GM21360 (cell line): ENCODE data around the gene WDR70.
"Not testable (repeated sequence)": the region's sequence is repeated elsewhere in the genome, so short reads cannot be mapped to it uniquely, and the experiment has no call there.

Experiments used
- ATAC-seq: cut with Tn5 transposase; IDR thresholded peaks from one replicate; pipeline ENCODE4 v1.9.1; 2021; ENCODE audit warnings: mild to moderate bottlenecking, moderate library complexity; ENCODE audit not compliant: unreplicated experiment

The WDR70 gene

DNA sequence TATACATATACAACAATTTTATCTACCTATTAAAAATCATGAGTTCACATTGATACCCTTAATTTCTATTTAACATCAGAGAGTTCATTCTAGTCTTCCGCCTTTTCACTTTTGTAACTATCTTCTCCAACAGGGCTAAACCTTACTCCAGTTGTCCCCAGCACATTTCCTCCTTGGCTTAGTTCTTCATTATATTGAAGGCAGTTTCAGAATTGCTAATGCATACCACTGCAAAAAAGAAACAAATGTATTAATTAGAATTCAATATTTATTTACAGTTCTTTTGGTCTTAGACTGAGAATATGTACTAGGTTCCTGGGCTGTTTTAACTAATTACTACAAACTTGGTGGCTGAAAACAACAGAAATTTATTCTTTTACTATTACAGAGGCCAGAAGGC is 132.5 kb downstream of the WDR70 start:
- ATAC-seq, result no peak

DNA sequence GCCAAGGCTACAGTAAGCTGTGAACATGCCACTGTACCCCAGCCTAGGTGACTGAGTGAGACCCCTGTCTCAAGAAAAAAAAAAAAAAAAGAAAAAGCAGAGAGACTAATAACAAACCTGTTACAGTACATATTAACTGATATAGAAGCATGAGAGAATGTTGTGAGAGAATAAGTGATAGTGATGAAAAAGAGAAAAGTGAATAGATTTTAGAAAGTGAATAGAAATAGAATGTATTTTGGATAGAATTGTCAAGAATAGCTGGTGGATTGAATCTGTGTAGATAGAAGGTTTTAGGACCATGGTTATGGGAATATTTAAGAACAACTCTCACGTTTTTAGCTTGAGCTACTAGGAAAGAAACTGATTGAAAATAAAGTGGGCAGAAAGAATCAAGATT is 135.8 kb downstream of the WDR70 start:
- no peak for ATAC-seq

DNA sequence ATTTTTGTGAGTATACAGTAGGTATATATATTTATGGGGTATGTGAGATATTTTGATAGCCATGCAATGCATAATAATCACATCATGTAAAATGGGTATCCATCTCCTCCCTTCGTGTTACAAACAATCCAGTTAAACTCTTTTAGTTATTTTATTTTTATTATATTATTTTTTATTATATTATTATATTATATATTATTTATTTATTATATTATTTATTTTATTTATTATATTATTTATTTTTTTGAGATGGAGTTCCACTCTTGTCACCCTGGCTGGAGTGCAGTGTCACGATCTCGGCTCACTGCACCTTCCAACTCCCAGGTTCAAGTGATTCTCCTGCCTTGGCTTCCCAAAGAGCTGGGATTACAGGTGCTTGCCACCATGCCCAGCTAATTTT is 138.6 kb downstream of the WDR70 start:
- ATAC-seq, result no peak

DNA sequence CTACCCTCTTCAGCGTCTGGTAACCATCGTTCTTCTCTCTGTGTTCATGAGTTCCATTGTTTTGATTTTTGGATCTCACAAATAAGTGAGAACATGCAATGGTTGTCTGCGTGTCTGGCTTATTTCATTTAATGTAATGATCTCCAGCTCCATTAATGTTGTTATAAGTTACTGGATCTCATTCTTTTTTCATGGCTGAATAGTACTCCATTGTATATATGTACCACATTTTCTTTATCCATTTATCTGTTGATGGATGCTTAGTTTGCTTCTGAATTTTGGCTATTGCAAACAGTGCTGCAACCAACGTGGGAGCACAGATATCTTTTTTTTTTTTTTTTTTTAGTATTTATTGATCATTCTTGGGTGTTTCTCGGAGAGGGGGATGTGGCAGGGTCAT is 139.2 kb downstream of the WDR70 start:
- not testable (repeated sequence) for ATAC-seq

DNA sequence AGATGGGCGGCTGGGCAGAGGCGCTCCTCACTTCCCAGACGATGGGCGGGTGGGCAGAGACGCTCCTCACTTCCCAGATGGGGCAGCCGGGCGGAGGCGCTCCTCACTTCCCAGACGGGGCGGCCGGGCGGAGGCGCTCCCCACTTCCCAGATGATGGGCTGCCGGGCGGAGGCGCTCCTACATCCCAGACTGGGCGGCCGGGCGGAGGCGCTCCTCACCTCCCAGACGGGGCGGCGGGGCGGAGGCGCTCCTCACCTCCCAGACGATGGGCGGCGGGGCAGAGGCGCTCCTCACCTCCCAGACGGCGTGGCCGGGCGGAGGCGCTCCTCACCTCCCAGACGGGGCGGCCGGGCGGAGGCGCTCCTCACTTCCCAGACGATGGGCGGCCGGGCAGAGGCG is 140.2 kb downstream of the WDR70 start:
- no peak for ATAC-seq

DNA sequence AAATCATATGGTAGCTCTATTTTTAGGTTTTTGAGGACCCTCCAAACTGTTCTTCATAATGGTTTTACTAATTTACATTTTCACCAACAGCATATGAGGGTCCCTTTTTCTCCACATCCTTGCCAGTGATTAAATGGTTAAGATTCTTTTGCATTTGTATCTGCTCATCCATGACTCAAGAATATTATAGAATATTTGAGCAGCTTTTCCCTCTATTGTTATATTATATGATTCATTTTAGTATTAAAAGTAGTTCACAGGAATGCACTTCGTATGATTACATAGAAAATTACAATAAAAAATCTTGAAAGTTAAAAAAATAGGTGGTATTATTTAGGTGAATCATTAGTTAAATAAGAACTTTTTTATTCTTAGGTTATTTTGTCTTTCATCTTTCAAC is 140.7 kb downstream of the WDR70 start:
- ATAC-seq, result no peak

DNA sequence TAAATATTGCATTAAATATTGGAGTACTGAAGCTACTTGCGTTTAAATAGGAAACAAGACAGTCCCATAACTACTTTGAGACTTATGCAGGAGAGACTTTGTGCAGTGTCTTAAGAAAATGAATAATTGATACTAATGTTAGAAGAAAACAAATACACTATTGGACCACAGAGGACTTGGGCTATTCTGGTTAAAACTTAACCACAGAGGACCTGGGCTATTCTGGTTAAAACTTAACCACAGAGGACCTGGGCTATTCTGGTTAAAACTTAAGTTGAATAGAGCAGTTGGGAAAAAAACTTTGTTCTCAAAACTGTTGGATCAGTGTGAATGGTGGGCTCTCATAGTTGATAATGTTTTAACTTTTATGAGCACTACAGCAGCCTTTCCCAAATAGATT is 141.7 kb downstream of the WDR70 start:
- no peak for ATAC-seq

DNA sequence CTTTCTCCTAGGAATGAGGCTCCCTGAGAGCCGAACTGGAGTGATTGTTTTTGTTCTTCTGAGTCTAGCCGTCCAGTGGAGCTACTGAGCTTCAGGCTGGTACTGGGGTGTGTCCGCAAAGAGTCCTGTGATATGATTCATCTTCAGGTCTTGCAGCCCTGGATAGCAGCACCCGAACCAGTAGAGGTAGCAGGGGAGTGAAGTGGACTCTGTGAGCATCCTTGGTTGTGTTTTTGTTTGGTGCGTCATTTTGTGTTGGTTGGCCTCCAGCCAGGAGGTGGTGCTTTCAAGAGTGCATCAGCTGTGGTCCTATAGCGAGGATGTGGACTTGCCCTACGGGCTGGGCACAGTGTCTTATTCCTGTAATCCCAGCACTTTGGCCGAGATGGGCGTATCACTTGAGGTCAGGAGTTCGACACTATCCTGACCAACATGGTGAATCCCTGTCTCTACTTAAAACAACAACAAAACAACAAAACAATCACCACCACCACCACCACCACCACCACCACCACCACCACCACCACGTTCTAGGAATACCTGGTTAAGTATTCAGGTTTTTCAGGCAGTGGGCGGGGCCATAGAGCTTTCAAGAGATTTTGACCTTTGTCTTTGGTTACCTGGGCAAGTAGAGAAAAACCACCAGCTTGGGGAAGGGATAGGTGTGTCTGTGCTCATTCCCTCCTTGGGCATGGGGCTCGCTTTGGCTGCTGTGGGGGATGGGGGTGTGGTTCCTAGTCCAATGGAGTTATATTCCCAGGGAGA is 154.0 kb downstream of the WDR70 start:
- no peak for ATAC-seq

DNA sequence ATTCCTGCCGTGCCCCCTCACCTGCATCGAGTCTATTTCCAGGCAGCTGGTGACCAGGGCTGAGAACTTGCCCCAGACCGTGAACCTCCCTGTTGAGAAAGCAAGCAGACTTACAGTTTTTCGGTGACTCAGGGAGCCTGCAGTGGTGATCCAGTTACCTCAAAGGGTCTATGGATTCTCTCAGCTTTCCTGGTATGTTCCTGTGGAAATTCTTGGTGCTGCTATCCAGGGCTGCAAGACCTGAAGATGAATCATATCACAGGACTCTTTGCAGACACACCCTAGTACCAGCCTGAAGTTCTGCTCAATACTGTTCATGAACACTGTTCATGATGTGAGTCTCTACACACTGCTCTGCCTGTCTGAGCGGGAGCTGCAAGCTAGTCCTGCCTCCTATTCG is 154.7 kb downstream of the WDR70 start:
- no peak for ATAC-seq

DNA sequence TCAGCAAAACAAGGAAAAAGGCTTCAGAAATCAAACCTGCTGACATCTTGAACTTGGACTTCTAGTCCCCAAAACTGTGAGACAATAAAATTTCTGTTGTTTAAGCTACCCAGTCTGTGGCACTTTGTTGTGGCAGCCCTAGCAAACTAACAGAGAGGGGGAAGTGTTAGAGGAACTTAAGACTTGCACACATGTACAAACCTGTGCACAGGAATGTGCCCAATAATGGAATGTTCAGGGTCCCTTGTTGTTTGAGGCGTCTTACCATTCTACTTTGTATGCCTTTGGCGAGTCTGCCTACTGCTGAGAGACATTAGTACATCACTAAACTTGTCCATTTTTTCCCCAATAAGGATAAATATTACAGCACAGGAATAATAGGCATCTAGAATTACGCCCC is 160.3 kb downstream of the WDR70 start:
- ATAC-seq, result no peak

DNA sequence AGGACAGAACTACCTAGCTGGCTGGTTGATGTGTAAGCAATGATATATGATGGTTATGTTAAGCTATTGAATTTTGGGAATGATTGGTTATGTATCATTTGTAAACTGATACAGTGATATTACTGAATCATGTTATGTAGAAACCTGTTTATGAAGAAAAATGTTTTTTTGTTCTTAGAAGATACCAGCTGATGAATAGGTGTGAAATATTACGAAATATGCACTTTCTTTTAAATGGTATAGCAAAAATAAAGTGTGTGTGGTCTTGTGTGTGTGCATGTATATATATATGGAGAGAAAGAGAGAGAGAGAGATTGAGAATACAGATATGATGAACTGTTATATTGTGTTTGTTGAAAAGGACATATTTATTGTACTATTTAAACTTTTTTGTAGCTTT is 164.1 kb downstream of the WDR70 start:
- ATAC-seq, result no peak

DNA sequence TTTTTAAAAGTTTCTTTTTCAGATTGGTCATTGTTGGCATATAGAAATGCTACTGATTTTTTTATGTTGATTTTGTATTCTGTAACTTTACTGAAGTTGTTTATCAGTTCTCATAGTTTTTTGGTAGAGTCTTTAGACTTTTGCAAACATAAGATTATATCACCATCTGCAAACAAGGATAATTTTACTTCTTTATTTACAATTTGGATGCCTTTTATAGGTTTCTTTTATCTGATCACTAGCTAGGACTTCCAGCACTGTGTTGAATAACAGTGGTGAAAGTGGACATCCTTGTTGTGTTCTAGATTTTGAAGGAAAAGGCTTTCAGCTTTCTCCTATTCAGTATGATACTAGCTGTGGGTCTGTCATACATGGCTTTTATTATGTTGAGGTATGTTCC is 170.3 kb downstream of the WDR70 start:
- ATAC-seq, result no peak

DNA sequence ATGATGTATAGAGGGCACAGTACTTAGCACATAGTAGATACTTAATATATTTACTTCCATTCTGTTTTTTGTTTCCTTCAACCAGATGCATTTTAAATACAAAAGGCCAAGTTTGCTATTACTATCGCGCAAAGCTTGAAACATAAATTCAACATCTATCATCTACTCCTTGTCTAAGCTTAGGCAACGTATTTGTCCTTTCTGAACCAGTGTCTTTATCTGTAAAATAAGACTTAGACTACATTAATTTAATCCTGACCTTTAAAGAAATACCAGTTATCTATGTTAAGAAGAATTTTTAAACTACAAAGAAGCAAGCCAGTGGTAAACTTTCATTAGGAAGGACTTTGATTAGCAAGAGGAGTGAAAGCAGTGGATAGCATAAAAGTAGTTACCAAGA is 173.0 kb downstream of the WDR70 start:
- ATAC-seq, result no peak

DNA sequence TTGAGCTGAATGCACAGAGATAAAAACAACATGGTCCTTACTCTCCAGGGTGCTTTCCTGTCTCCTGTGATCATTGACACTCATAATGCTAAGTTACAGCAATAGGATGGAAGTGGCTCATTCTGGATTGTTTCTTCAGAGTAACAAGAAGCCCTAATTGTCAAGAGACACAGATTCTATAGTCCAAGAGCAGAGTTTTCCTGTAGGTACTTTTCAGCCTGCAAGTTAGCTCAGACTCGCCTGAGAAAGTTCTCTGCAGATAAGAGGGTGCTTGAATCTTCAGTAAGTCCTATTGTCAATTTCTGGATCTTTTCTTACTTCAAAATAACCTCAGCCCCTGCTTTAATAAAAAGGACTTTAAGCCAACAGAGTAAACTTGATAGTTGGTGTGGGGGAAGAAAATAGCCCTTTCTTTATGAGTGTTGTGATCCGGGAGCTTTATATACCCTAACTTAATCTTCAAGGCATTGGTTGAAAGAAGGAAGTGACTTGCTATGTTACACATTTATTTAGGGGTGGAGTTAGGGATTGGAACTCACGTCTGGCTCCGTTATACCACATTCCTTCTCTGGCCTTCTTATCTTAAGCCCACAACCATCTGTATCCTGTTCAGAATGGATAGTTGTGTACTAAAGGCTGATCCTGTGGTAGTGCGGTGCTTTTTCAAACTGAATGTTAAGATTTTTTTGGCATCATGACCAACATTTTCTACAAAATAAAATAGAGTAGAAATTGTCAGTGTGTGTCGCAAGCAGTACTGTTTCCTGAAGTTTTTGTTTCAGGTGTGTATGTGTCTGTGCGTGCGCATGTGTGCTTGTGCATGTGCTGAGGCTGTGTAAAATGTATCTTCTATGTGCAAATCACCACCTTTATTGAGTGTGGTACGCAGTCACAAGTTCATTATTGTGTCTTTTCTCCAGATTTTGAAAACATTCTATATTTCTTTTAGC is 173.9 kb downstream of the WDR70 start:
- ATAC-seq, result no peak

DNA sequence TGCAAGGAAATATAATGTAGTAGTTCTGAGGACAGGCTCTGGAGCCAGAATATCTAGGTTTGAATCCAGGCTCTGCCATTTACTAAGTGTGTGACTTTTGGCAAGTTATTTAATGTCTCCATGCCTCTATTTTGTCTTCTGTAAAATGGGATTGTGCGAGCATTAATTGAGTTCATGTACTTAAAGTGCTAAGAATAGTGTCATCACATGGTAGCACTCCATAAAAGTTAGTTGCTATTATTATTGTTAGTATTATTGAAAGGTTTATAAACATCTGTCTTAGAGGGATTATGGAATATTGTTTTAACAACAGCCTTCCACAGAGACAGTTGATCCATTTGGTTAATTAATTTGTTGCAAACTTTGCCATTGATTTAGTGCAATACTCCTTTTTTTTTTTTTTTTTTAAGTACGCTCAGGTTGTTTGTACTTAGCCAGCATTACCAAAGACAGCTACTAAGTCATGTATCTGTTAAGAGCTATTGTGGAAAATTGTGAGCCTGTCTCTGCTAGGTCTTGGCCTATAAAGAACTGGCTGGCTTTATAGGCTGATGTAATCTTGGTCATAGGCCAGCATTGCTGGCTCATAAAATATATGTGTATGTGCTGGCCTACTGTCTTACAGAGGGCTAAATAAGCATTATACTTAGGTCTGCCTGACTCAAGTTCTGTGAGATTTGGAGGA is 174.7 kb downstream of the WDR70 start:
- ATAC-seq, result no peak

DNA sequence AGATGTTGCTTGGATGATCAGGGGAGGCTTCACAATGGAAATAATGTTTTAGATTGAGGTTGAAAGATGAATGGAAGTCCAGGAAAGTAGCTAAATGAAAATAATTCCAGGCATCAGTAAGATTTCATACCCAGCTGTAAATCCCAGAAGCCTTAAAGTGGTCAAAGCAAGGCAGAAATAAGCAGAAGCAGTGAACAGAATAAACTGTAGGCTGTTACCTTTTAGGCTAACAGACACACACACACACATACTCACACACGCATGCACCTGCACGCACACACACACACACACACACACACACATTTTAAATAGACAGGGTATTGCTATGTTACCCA is 175.3 kb downstream of the WDR70 start:
- no peak for ATAC-seq

DNA sequence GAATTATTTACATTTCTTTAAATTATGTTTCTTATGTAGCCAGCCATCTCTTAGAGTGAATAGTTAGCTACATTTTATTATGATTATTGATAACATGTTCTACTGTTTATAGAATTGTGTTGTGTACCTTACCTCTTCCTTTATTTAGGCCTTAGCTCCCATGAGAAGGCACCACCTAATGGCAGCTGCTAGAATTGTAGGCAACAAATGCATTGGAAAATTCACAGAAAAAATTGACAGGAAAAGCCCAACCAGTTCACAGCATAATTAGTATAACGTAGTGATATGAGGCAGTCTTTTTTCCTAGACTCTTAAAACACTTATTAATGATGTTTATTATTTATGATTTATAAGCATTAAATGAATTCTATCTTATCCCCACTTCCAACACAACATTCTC is 175.8 kb downstream of the WDR70 start:
- ATAC-seq, result no peak

DNA sequence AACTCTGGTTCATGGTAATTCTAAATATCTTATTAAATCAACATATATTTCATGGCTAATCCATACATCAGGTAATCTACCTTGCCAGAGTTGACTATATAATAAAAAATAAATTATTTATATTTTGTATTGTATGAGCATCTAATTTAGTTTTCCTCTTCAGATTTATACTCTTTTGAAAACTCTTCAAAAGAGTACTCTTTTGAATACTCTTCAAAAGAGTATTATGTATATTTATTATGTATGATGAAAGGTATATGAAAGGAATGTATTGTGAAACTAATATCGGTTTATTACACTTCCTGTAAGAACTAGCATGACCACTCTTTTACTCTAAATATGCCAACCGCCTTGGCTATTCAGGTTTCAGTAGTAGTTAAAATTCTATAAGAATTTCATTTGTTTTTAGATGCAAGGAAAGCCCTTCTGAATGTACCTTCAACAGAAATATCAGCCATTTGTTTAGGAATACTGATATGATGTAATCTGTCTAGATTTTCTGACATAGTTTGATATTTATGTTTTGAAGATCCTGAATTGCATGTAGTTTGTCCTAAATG is 178.7 kb downstream of the WDR70 start:
- ATAC-seq, result no peak

DNA sequence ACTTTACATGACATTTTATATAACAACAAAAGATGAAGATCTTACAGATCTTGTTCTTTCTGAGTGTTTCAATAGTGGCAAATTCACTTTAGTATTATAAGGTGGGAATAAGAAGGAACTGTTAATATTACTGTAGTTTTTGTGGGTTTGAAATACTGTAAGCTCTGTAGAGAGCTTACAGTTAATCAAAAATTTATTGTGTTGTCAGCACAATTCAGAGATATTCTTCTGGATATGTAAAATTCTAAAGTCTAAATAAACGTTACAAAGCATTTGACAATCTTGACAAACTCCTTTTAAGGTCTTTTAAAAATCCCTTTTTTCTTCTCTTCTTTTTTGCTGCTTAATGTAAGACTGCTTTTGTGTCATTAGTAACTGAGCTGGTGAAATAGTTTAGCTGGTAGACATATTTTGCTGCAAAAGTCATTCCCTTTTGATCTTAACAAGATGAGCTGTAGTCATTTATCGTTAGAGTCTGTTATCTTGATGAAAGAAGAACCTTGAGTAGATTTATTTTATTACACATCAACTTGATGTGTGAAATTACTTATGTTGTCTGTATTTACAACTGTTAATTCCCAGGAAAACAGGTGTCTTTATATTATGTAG is 186.0 kb downstream of the WDR70 start:
- no peak for ATAC-seq

DNA sequence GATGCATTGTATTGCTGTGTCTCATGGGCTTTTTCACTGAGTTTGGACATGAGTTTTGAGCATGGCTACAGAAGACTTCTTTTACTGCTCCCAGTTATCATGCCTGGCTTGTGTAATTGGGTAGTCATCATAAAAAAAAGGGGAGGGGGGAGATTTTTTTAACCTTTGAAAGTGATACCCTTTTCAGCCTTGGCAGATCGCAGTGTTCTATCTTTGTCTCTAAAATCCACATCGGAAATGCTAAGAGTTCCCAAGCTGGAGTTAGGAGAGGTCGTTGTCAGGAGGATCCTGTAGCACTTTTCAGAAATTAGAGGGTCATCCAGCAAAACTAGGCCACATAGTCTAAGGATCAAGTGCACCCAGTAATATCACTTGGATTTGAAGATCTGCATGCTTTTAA is 188.4 kb downstream of the WDR70 start:
- no peak for ATAC-seq
